ENCODE results near the gene PALD1. TPM values are rescaled to one million over a fixed set of nuclear protein-coding genes. Genes with fewer than 3 reads are reported as not detected.

PALD1 gene
- total RNA-seq, 1 experiment from 2014 or later = not detected

- Histone ChIP-seq H3K27me3 (replicated peaks) (no peaks in the 10 kb centered on the region), H3K27ac (no peak overlapping the region), H3K4me3 (no peak overlapping the region), H3K9me3 (replicated peaks) (no peaks in the 10 kb centered on the region), H3K4me1 (replicated peaks) (no peaks in the 10 kb centered on the region), H3K36me3 (no peaks in the 10 kb centered on the region)
- DNase-seq (ENCODE audit: low read depth in 1 of 2, low spot score in 2 of 2) = no peak
Observed at GRCh38 chr10:70510904-70511303, 32.3 kb downstream of the PALD1 start.

- Histone ChIP-seq H3K27ac (no peak overlapping the region), H3K9me3 (replicated peaks) (no peaks in the 10 kb centered on the region), H3K36me3 (no peaks in the 10 kb centered on the region), H3K27me3 (replicated peaks) (no peaks in the 10 kb centered on the region), H3K4me3 (no peak overlapping the region), H3K4me1 (replicated peaks) (no peaks in the 10 kb centered on the region)
- no peak for DNase-seq (ENCODE audit: low read depth in 1 of 2, low spot score in 2 of 2)
Observed at GRCh38 chr10:70512149-70512639, 33.6 kb downstream of the PALD1 start.

DNA sequence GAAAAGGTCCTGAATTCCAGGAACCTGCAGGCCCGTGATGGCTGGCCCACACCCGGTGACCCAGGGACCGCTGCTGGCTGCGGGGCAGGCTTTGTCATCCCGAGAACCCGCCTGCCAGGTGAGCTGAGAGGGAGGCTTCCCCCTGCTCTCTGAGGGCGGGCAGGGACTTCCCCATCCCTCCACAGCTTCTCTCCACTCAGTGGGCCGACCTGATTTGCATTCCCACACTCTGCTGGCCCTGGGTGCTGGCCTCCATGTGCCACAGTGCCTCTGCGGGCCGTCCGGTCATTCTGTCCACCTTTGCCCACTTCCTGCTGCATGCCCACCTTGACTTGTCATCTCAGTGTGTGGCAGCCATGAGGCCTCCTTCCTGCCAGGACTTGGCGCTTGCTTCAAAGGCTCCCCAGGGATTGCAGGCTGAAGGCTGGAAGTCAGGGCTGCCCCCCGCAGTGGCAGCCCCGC is 35.3 kb downstream of the PALD1 start:
- H3K4me1 ChIP-seq (replicated peaks) = no peaks in the 10 kb centered on the region

GRCh38 chr10:70514591-70514990 is 36.0 kb downstream of the PALD1 start:
- Histone ChIP-seq H3K36me3 (no peaks in the 10 kb centered on the region), H3K9me3 (replicated peaks) (no peaks in the 10 kb centered on the region), H3K27me3 (replicated peaks) (no peaks in the 10 kb centered on the region), H3K27ac (no peak overlapping the region), H3K4me1 (replicated peaks) (no peaks in the 10 kb centered on the region), H3K4me3 (no peak overlapping the region)
- no peak for DNase-seq (ENCODE audit: low read depth in 1 of 2, low spot score in 2 of 2)

More for the DNA sequence above, 35.3 kb downstream of the PALD1 start:
- no peaks in the 10 kb centered on the region for H3K27me3 ChIP-seq (replicated peaks)
- no peaks in the 10 kb centered on the region for H3K9me3 ChIP-seq (replicated peaks)
- DNase-seq (ENCODE audit: low read depth in 1 of 2, low spot score in 2 of 2) = no peak
- no peaks in the 10 kb centered on the region for H3K36me3 ChIP-seq
- H3K4me3 ChIP-seq = no peak overlapping the region
- no peak overlapping the region for H3K27ac ChIP-seq

GRCh38 chr10:70515035-70515667 is 36.6 kb downstream of the PALD1 start:
- Histone ChIP-seq H3K9me3 (replicated peaks) (no peaks in the 10 kb centered on the region), H3K4me3 (no peak overlapping the region), H3K4me1 (replicated peaks) (no peaks in the 10 kb centered on the region), H3K36me3 (no peaks in the 10 kb centered on the region), H3K27ac (no peak overlapping the region), H3K27me3 (replicated peaks) (no peaks in the 10 kb centered on the region)
- DNase-seq (ENCODE audit: low read depth in 1 of 2, low spot score in 2 of 2) = no peak

DNA sequence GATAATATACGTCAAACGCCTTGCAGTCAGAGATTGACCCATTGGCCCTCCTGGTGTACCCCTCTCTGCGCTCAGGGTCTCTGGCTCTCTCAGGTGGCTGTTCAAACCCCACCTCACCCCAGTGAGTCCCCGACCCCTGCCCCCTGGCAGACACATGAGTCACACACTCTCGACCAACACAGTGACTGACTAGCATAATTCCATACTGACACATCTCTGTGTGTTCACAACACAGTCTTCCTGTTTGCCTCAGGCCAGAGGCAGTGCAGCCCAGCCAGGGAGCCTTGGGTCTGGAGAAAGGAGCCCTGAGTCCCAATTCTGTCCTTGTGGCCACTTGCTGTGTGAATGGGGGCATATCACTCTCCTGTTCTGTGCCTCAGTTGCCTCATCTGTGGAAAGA is 40.1 kb downstream of the PALD1 start:
- H3K36me3 ChIP-seq = no peaks in the 10 kb centered on the region
- H3K9me3 ChIP-seq (replicated peaks) = no peaks in the 10 kb centered on the region
- H3K4me1 ChIP-seq (replicated peaks) = no peaks in the 10 kb centered on the region
- no peaks in the 10 kb centered on the region for H3K27me3 ChIP-seq (replicated peaks)
- no peak for DNase-seq (ENCODE audit: low read depth in 1 of 2, low spot score in 2 of 2)
- H3K4me3 ChIP-seq = no peak overlapping the region
- no peak overlapping the region for H3K27ac ChIP-seq

- DNase-seq (ENCODE audit: low read depth in 1 of 2, low spot score in 2 of 2) = no peak
- H3K27ac ChIP-seq = no peak overlapping the region
- no peaks in the 10 kb centered on the region for H3K27me3 ChIP-seq (replicated peaks)
- H3K36me3 ChIP-seq = no peaks in the 10 kb centered on the region
- H3K9me3 ChIP-seq (replicated peaks) = no peaks in the 10 kb centered on the region
- H3K4me1 ChIP-seq (replicated peaks) = no peaks in the 10 kb centered on the region
- H3K4me3 ChIP-seq = no peak overlapping the region
Observed at GRCh38 chr10:70523057-70523456, 44.5 kb downstream of the PALD1 start.

DNA sequence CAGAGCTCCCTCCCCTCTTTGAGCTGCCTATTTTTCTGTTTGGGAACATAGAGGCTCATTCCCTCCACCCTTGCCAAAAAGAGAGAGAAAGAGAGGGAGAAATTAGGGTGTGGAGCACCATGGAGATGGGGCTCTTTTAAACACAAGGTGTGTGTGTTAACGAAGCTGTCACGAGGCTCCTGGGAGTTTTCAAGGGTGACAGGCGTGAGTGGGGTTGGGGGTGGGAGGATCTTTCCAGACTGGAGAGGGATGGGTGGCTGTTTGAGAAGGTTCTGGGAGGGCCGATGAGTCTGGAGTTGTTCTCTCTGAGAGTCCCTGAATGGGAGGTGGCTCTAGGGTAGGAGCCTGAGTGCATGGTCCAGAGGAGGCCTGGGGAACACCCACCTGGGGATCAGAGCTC is 45.0 kb downstream of the PALD1 start:
- Histone ChIP-seq H3K27me3 (replicated peaks) (no peaks in the 10 kb centered on the region), H3K36me3 (no peaks in the 10 kb centered on the region), H3K9me3 (replicated peaks) (no peaks in the 10 kb centered on the region), H3K4me3 (no peak overlapping the region), H3K4me1 (replicated peaks) (no peaks in the 10 kb centered on the region), H3K27ac (no peak overlapping the region)
- DNase-seq (ENCODE audit: low read depth in 1 of 2, low spot score in 2 of 2) = no peak

DNA sequence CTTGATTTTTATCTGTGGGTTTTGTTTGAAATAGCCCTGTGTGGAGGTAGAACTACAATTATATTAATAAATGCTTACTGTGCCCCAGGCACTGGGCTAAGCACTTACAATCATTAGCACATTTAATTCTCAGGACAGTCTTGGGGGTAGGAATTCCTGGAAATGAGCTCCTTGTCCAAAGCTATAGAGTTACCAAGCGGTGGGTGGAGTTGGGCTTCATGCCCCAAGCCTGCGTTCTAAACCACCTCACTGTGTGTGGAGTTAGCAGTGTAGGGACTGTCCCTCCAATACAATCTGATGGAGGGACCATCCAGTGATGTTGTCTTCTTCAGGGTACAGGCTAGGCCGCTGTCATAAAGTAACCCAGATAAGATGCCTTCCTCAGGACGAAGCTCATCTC is 49.7 kb downstream of the PALD1 start:
- Histone ChIP-seq H3K36me3 (no peaks in the 10 kb centered on the region), H3K27ac (no peak overlapping the region)

DNA sequence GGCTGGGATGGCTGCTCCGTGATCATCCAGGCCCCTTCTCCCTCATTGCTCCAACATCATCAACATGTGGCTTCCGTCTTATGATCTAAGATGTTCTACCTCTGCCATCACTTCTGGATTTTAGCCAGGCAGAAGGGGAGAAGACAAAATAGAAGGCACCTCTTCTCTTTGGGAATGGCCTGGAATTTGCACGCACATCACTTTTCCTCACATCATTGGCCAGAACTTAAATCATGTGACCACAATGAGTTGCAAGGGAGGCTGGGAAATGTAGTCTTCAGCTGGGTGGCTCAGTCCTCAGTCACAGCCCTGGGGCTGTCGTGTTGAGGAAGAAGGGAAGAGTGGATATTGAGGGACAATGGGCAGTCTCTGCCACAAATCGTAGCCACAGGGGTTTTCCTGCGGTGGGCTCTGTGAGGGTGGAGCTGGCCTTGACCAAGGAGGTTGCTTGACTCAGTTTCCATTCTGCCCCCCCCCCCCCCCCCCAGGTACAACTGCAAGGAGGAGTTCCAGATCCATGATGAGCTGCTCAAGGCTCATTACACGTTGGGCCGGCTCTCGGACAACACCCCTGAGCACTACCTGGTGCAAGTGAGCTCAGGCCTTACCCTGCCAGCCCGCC is 50.3 kb downstream of the PALD1 start:
- DNase-seq (ENCODE audit: low read depth in 1 of 2, low spot score in 2 of 2) = peak in 1 of 2 experiments; percentile 24
- Histone ChIP-seq H3K27ac (no peak overlapping the region), H3K4me3 (no peak overlapping the region), H3K9me3 (replicated peaks) (no peaks in the 10 kb centered on the region), H3K4me1 (replicated peaks) (no peaks in the 10 kb centered on the region), H3K27me3 (replicated peaks) (no peaks in the 10 kb centered on the region), H3K36me3 (no peaks in the 10 kb centered on the region)

More for the DNA sequence above, 49.7 kb downstream of the PALD1 start:
- no peak for DNase-seq (ENCODE audit: low read depth in 1 of 2, low spot score in 2 of 2)
- Histone ChIP-seq H3K4me3 (no peak overlapping the region), H3K9me3 (replicated peaks) (no peaks in the 10 kb centered on the region), H3K4me1 (replicated peaks) (no peaks in the 10 kb centered on the region), H3K27me3 (replicated peaks) (no peaks in the 10 kb centered on the region)

DNA sequence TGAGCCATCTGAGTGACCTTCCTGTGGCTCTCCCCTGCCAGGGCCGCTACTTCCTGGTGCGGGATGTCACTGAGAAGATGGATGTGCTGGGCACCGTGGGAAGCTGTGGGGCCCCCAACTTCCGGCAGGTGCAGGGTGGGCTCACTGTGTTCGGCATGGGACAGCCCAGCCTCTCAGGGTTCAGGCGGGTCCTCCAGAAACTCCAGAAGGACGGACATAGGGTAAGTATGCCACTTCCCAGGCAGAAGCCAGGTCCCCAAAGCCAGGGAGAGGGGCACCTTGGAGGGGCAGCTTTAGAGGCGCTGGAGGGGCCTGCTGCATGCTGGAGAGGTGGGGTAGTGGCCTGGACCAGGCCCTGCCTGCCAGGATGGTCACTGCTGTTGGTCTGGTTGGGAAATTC is 51.3 kb downstream of the PALD1 start:
- Histone ChIP-seq H3K36me3 (no peaks in the 10 kb centered on the region), H3K27me3 (replicated peaks) (no peaks in the 10 kb centered on the region), H3K4me3 (no peak overlapping the region), H3K27ac (no peak overlapping the region), H3K9me3 (replicated peaks) (no peaks in the 10 kb centered on the region), H3K4me1 (replicated peaks) (no peaks in the 10 kb centered on the region)
- DNase-seq (ENCODE audit: low read depth in 1 of 2, low spot score in 2 of 2) = no peak

DNA sequence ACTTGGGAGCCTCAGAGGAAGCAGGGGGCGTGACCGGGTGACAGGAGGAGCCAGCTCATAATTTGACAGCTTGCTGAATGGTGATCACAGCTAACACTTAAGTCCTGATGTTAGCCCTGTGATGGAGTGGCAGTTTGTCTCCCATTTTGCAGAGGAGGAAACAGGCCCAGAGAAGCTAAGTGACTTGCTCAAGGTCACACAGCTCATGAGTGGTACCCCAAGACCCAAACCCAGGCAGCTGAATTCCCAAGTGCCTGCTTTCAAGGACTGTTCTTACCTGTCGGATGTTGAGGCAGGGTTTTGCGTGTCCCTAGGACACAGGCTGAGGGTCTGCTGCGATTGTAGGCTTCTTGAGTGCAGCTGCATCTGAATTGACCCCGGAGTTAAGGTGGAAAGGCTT is 51.7 kb downstream of the PALD1 start:
- Histone ChIP-seq H3K4me3 (no peak overlapping the region), H3K4me1 (replicated peaks) (no peaks in the 10 kb centered on the region), H3K9me3 (replicated peaks) (no peaks in the 10 kb centered on the region), H3K36me3 (no peaks in the 10 kb centered on the region), H3K27me3 (replicated peaks) (no peaks in the 10 kb centered on the region), H3K27ac (no peak overlapping the region)
- DNase-seq (ENCODE audit: low read depth in 1 of 2, low spot score in 2 of 2) = no peak

- Histone ChIP-seq H3K27me3 (replicated peaks) (peaks cover 5% of the 10 kb centered on the region; the same call in 1 of the 2 replicates), H3K9me3 (replicated peaks) (no peaks in the 10 kb centered on the region), H3K36me3 (no peaks in the 10 kb centered on the region), H3K4me1 (replicated peaks) (no peaks in the 10 kb centered on the region), H3K4me3 (no peak overlapping the region), H3K27ac (no peak overlapping the region)
- no peak for DNase-seq (ENCODE audit: low read depth in 1 of 2, low spot score in 2 of 2)
Observed at GRCh38 chr10:70532554-70533188, 54.1 kb downstream of the PALD1 start.

DNA sequence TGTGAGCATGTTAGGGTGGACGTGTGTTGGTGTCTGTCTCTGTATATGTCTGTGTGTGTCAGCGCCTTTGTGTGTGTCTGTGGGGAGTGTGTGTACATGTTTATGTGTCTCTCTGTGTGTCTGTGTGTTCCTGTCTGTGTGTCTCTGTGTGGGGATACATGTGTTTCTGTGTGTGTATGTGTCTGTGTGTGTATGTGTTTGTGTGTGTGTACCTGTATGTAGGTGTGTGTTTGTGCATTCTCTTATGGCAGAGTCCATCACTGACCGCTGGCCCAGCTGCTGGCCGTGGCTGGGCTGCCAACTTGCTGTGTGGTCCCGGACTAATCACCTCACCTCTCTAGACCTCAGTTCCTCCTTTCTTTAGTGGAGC is 54.6 kb downstream of the PALD1 start:
- no peak for DNase-seq (ENCODE audit: low read depth in 1 of 2, low spot score in 2 of 2)
- no peak overlapping the region for H3K27ac ChIP-seq
- H3K4me1 ChIP-seq (replicated peaks) = no peaks in the 10 kb centered on the region
- no peaks in the 10 kb centered on the region for H3K36me3 ChIP-seq
- H3K4me3 ChIP-seq = no peak overlapping the region
- H3K9me3 ChIP-seq (replicated peaks) = no peaks in the 10 kb centered on the region
- H3K27me3 ChIP-seq (replicated peaks) = peaks cover 5% of the 10 kb centered on the region; the same call in 1 of the 2 replicates

Measured in SJSA1 (cell line).